GM12872 (cell line): ENCODE data around the gene C9orf50.

ENCODE experiments used
- TF ChIP-seq, protein P1 (sequence below): IDR thresholded peaks from 3 replicates; pipeline ENCODE4 v1.5.1; 2011; ENCODE audit warnings: low read depth, mild to moderate bottlenecking, low read length, moderate library complexity; ENCODE audit not compliant: insufficient read depth

C9orf50 gene

DNA sequence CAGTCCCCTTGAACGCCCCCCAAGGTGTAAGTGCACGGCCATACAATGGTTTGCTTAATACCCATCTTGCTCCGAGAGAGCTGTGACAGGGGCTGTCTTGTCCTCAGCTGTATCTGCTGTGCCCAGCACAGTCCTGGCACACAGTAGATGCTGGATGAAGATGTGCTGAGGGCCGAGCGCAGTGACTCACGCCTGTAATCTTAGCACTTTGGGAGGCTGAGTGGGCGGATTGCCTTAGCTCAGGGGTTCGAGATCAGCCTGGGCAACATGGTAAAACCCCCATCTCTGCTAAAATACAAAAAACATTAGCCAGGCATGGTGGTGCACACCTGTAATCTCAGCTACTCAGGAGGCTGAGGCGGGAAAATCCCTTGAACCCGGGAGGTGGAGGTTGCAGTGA is 53.6 kb downstream of the C9orf50 start:
- TF ChIP-seq, protein P1, sequence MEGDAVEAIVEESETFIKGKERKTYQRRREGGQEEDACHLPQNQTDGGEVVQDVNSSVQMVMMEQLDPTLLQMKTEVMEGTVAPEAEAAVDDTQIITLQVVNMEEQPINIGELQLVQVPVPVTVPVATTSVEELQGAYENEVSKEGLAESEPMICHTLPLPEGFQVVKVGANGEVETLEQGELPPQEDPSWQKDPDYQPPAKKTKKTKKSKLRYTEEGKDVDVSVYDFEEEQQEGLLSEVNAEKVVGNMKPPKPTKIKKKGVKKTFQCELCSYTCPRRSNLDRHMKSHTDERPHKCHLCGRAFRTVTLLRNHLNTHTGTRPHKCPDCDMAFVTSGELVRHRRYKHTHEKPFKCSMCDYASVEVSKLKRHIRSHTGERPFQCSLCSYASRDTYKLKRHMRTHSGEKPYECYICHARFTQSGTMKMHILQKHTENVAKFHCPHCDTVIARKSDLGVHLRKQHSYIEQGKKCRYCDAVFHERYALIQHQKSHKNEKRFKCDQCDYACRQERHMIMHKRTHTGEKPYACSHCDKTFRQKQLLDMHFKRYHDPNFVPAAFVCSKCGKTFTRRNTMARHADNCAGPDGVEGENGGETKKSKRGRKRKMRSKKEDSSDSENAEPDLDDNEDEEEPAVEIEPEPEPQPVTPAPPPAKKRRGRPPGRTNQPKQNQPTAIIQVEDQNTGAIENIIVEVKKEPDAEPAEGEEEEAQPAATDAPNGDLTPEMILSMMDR: no peak

- TF ChIP-seq, protein P1: no peak
These were observed 54.2 kb downstream of the C9orf50 start for GRCh38 chr9:129566563-129567266.

GRCh38 chr9:129562917-129563316 is 58.0 kb downstream of the C9orf50 start:
- TF ChIP-seq, protein P1: no peak

- TF ChIP-seq, protein P1: no peak
These were observed 58.4 kb downstream of the C9orf50 start for GRCh38 chr9:129562514-129562913.
